Measurements from ENCODE around the gene DNAH11.

DNAH11 gene

GRCh38 chr7:21773326-21773725 is 230.5 kb downstream of the DNAH11 start:
- Histone ChIP-seq H3K27me3 (ENCODE audit: insufficient read depth, low read length) (peaks cover 7% of the 10 kb centered on the region; the same call in 1 of the 2 replicates), H3K4me3 (ENCODE audit: low read length) (no peak overlapping the region), H3K4me1 (ENCODE audit: insufficient read depth, low read length) (peaks cover 53% of the 10 kb centered on the region), H3K9me3 (ENCODE audit: insufficient read depth, low read depth, low read length) (no peaks in the 10 kb centered on the region), H3K36me3 (ENCODE audit: insufficient read depth, low read length) (no peaks in the 10 kb centered on the region), H3K9ac (ENCODE audit: low read depth, low read length) (no peak overlapping the region), H3K27ac (ENCODE audit: low read depth, low read length) (peak overlapping the region; percentile 79)
- 83% methylated on average over 1 of the region's 3 CpGs for WGBS

- 90% methylated on average over 2 of the region's 2 CpGs for WGBS
- H3K36me3 ChIP-seq (ENCODE audit: insufficient read depth, low read length): no peaks in the 10 kb centered on the region
Measured at GRCh38 chr7:21777921-21778320, 235.1 kb downstream of the DNAH11 start.

GRCh38 chr7:21778953-21779352 is 236.1 kb downstream of the DNAH11 start:
- Histone ChIP-seq H3K36me3 (ENCODE audit: insufficient read depth, low read length) (no peaks in the 10 kb centered on the region), H3K4me3 (ENCODE audit: low read length) (no peak overlapping the region), H3K27me3 (ENCODE audit: insufficient read depth, low read length) (no peaks in the 10 kb centered on the region), H3K9me3 (ENCODE audit: insufficient read depth, low read depth, low read length) (no peaks in the 10 kb centered on the region), H3K27ac (ENCODE audit: low read depth, low read length) (no peak overlapping the region), H3K9ac (ENCODE audit: low read depth, low read length) (no peak overlapping the region), H3K4me1 (ENCODE audit: insufficient read depth, low read length) (peaks cover 19% of the 10 kb centered on the region; the same call in 1 of the 2 replicates)
- 96% methylated on average over 9 of the region's 9 CpGs for WGBS

More at GRCh38 chr7:21777921-21778320, 235.1 kb downstream of the DNAH11 start:
- peaks cover 27% of the 10 kb centered on the region for H3K4me1 ChIP-seq (ENCODE audit: insufficient read depth, low read length)
- no peak overlapping the region for H3K4me3 ChIP-seq (ENCODE audit: low read length)
- H3K9ac ChIP-seq (ENCODE audit: low read depth, low read length): no peak overlapping the region
- H3K27me3 ChIP-seq (ENCODE audit: insufficient read depth, low read length): no peaks in the 10 kb centered on the region
- no peaks in the 10 kb centered on the region for H3K9me3 ChIP-seq (ENCODE audit: insufficient read depth, low read depth, low read length)
- no peak overlapping the region for H3K27ac ChIP-seq (ENCODE audit: low read depth, low read length)

GRCh38 chr7:21782996-21783395 is 240.2 kb downstream of the DNAH11 start:
- no peaks in the 10 kb centered on the region for H3K27me3 ChIP-seq (ENCODE audit: insufficient read depth, low read length)
- H3K4me3 ChIP-seq (ENCODE audit: low read length): no peak overlapping the region
- 75% methylated on average over 1 of the region's 2 CpGs for WGBS
- peaks cover 7% of the 10 kb centered on the region; the same call in 1 of the 2 replicates for H3K4me1 ChIP-seq (ENCODE audit: insufficient read depth, low read length)
- H3K9ac ChIP-seq (ENCODE audit: low read depth, low read length): no peak overlapping the region
- H3K36me3 ChIP-seq (ENCODE audit: insufficient read depth, low read length): no peaks in the 10 kb centered on the region
- no peaks in the 10 kb centered on the region for H3K9me3 ChIP-seq (ENCODE audit: insufficient read depth, low read depth, low read length)
- H3K27ac ChIP-seq (ENCODE audit: low read depth, low read length): no peak overlapping the region

- WGBS: 93% methylated on average over 4 of the region's 4 CpGs
- H3K4me1 ChIP-seq (ENCODE audit: insufficient read depth, low read length): peaks cover 3% of the 10 kb centered on the region; the same call in 1 of the 2 replicates
- H3K9me3 ChIP-seq (ENCODE audit: insufficient read depth, low read depth, low read length): no peaks in the 10 kb centered on the region
Measured at GRCh38 chr7:21784989-21785388, 242.2 kb downstream of the DNAH11 start.

GRCh38 chr7:21805791-21806190 is 263.0 kb downstream of the DNAH11 start:
- no peaks in the 10 kb centered on the region for H3K27me3 ChIP-seq (ENCODE audit: insufficient read depth, low read length)
- no peak overlapping the region for H3K9ac ChIP-seq (ENCODE audit: low read depth, low read length)
- H3K4me3 ChIP-seq (ENCODE audit: low read length): no peak overlapping the region
- no peaks in the 10 kb centered on the region for H3K4me1 ChIP-seq (ENCODE audit: insufficient read depth, low read length)
- H3K36me3 ChIP-seq (ENCODE audit: insufficient read depth, low read length): no peaks in the 10 kb centered on the region
- H3K27ac ChIP-seq (ENCODE audit: low read depth, low read length): no peak overlapping the region
- H3K9me3 ChIP-seq (ENCODE audit: insufficient read depth, low read depth, low read length): no peaks in the 10 kb centered on the region
- 96% methylated on average over 1 of the region's 1 CpG for WGBS

More at GRCh38 chr7:21784989-21785388, 242.2 kb downstream of the DNAH11 start:
- H3K9ac ChIP-seq (ENCODE audit: low read depth, low read length): no peak overlapping the region
- H3K27ac ChIP-seq (ENCODE audit: low read depth, low read length): no peak overlapping the region
- no peaks in the 10 kb centered on the region for H3K36me3 ChIP-seq (ENCODE audit: insufficient read depth, low read length)
- no peaks in the 10 kb centered on the region for H3K27me3 ChIP-seq (ENCODE audit: insufficient read depth, low read length)
- no peak overlapping the region for H3K4me3 ChIP-seq (ENCODE audit: low read length)

GRCh38 chr7:21806388-21806787 is 263.5 kb downstream of the DNAH11 start:
- H3K9me3 ChIP-seq (ENCODE audit: insufficient read depth, low read depth, low read length): no peaks in the 10 kb centered on the region
- no peaks in the 10 kb centered on the region for H3K36me3 ChIP-seq (ENCODE audit: insufficient read depth, low read length)
- H3K4me1 ChIP-seq (ENCODE audit: insufficient read depth, low read length): no peaks in the 10 kb centered on the region
- 95% methylated on average over 3 of the region's 3 CpGs for WGBS
- no peak overlapping the region for H3K4me3 ChIP-seq (ENCODE audit: low read length)
- H3K9ac ChIP-seq (ENCODE audit: low read depth, low read length): no peak overlapping the region
- no peak overlapping the region for H3K27ac ChIP-seq (ENCODE audit: low read depth, low read length)
- H3K27me3 ChIP-seq (ENCODE audit: insufficient read depth, low read length): no peaks in the 10 kb centered on the region

- no peaks in the 10 kb centered on the region; the same call in 1 of the 2 replicates for H3K27me3 ChIP-seq (ENCODE audit: insufficient read depth, low read length)
- no peaks in the 10 kb centered on the region for H3K4me1 ChIP-seq (ENCODE audit: insufficient read depth, low read length)
- H3K9ac ChIP-seq (ENCODE audit: low read depth, low read length): no peak overlapping the region
- no peak overlapping the region for H3K4me3 ChIP-seq (ENCODE audit: low read length)
- no peak overlapping the region for H3K27ac ChIP-seq (ENCODE audit: low read depth, low read length)
- no peaks in the 10 kb centered on the region for H3K36me3 ChIP-seq (ENCODE audit: insufficient read depth, low read length)
- no peaks in the 10 kb centered on the region for H3K9me3 ChIP-seq (ENCODE audit: insufficient read depth, low read depth, low read length)
- 90% methylated on average over 3 of the region's 3 CpGs for WGBS
Measured at GRCh38 chr7:21819048-21819447, 276.2 kb downstream of the DNAH11 start.

- Histone ChIP-seq H3K9ac (ENCODE audit: low read depth, low read length) (no peak overlapping the region), H3K27me3 (ENCODE audit: insufficient read depth, low read length) (no peaks in the 10 kb centered on the region), H3K4me1 (ENCODE audit: insufficient read depth, low read length) (peaks cover 9% of the 10 kb centered on the region), H3K36me3 (ENCODE audit: insufficient read depth, low read length) (no peaks in the 10 kb centered on the region), H3K4me3 (ENCODE audit: low read length) (no peak overlapping the region), H3K27ac (ENCODE audit: low read depth, low read length) (no peak overlapping the region), H3K9me3 (ENCODE audit: insufficient read depth, low read depth, low read length) (no peaks in the 10 kb centered on the region)
- WGBS: 63% methylated on average over 5 of the region's 6 CpGs
Measured at GRCh38 chr7:21828841-21829240, 286.0 kb downstream of the DNAH11 start.

GRCh38 chr7:21829731-21830130 is 286.9 kb downstream of the DNAH11 start:
- Histone ChIP-seq H3K4me1 (ENCODE audit: insufficient read depth, low read length) (peaks cover 9% of the 10 kb centered on the region), H3K27ac (ENCODE audit: low read depth, low read length) (no peak overlapping the region), H3K4me3 (ENCODE audit: low read length) (no peak overlapping the region), H3K9me3 (ENCODE audit: insufficient read depth, low read depth, low read length) (no peaks in the 10 kb centered on the region), H3K9ac (ENCODE audit: low read depth, low read length) (no peak overlapping the region), H3K36me3 (ENCODE audit: insufficient read depth, low read length) (no peaks in the 10 kb centered on the region), H3K27me3 (ENCODE audit: insufficient read depth, low read length) (no peaks in the 10 kb centered on the region)
- whole genome bisulfite sequencing: 88% methylated on average over 7 of the region's 7 CpGs

- Histone ChIP-seq H3K27ac (ENCODE audit: low read depth, low read length) (no peak overlapping the region), H3K4me3 (ENCODE audit: low read length) (no peak overlapping the region), H3K36me3 (ENCODE audit: insufficient read depth, low read length) (no peaks in the 10 kb centered on the region), H3K9me3 (ENCODE audit: insufficient read depth, low read depth, low read length) (no peaks in the 10 kb centered on the region), H3K4me1 (ENCODE audit: insufficient read depth, low read length) (no peaks in the 10 kb centered on the region), H3K9ac (ENCODE audit: low read depth, low read length) (no peak overlapping the region), H3K27me3 (ENCODE audit: insufficient read depth, low read length) (no peaks in the 10 kb centered on the region)
- no CpG with 5 or more reads among the region's 1 CpG for WGBS
Measured at GRCh38 chr7:21844742-21845141, 301.9 kb downstream of the DNAH11 start.
